ENCODE results near the gene ISOC2. TPM values are rescaled to one million over a fixed set of nuclear protein-coding genes. Genes with fewer than 3 reads are reported as not detected.

Gene ISOC2
- polyA plus RNA-seq, 3 donors: 28.1 to 47.0 (median 45.4) TPM

DNA sequence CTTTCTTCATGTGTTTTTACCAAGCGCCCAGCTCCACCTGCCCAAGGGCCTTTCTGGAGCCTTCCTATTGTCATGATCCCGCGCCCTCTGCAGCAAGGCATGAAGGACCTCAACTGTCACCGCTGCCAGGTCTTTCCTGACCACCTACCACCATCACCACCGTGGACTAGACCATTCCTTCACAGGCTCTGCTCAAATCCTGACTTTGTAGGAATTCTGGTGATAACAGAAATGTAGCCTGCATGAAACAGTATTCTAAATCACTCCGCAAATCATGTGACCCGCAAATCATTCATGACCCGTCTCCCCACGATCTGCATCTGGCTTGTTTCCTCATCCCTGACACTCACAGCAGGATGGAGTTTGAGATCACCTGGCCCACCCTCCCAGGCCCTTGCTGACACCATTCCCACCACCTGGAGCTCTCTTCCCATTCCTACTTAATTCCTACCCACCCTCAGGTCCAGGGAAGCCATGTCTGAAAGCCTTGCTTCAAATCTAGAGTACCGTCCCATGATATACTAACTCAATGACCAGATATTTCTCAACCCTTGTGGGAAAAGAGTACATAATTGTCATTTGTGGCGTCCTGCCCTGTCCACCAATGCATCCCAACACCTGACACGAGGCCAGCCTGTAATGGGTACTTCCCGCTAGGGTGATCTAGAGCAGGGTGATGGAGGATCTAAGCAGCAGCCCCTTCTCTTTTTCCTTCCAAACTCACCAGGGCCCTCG is 55.2 kb downstream of the ISOC2 start:
- DNase-seq (ENCODE audit: extremely low read depth in 1 of 11, low read depth in 9 of 11, low spot score in 4 of 11): no peak

DNA sequence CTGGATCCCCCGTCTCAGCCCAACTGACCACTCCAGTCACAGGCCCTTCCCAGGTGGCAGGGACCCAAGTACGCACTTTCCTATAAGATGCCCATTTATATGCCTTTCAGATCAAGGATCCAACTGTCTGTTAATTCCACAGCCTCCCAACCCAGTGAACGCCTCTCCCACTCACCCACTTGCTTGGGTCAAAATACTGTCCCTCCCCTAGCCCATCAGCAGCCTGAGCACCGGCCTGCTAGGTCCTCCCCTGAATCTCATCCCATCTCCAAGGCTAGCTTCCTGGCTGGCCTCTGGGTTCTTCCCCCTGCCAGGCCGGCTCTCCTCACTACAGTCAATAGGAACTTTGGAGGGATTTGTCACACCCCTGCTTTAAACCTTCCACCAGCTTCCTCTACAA is 55.8 kb downstream of the ISOC2 start:
- DNase-seq (ENCODE audit: extremely low read depth in 1 of 11, low read depth in 9 of 11, low spot score in 4 of 11): no peak

Other genes with a start within 250 kb of the ISOC2 start
- gene TMEM86B, start 232.9 kb downstream of the ISOC2 start, polyA plus RNA-seq (ENCODE audit: insufficient read length in 3 of 3): 1 to 10 TPM; 2.6 to 7.1 (median 4.2) TPM
- gene PPP6R1, start 202.6 kb downstream of the ISOC2 start, polyA plus RNA-seq (ENCODE audit: insufficient read length in 3 of 3): 10 to 100 TPM; 39.3 to 52.1 (median 48.9) TPM
- gene HSPBP1, start 181.5 kb downstream of the ISOC2 start, polyA plus RNA-seq (ENCODE audit: insufficient read length in 3 of 3): 10 to 100 TPM; 23.2 to 41.2 (median 39.2) TPM
- 10 to 100 TPM; 12.7 to 16.2 (median 14.6) TPM for gene BRSK1, start 177.6 kb downstream of the ISOC2 start, polyA plus RNA-seq (ENCODE audit: insufficient read length in 3 of 3)
- gene TMEM150B, start 136.3 kb downstream of the ISOC2 start, polyA plus RNA-seq (ENCODE audit: insufficient read length in 3 of 3): 1 to 10 TPM in 1 of 3 donors, under 1 TPM in 2; 0.72 to 2.1 (median 0.90) TPM
- gene KMT5C, start 121.8 kb downstream of the ISOC2 start, polyA plus RNA-seq (ENCODE audit: insufficient read length in 3 of 3): 10 to 100 TPM; 16.5 to 34.5 (median 23.4) TPM
- 1 to 10 TPM in 2 of 3 donors, under 1 TPM in 1; 0.82 to 1.9 (median 1.2) TPM for gene COX6B2, start 106.9 kb downstream of the ISOC2 start, polyA plus RNA-seq (ENCODE audit: insufficient read length in 3 of 3)
- gene GARIN5B, start 98.4 kb downstream of the ISOC2 start, polyA plus RNA-seq (ENCODE audit: insufficient read length in 3 of 3): under 1 TPM; 0.12 to 0.24 (median 0.13) TPM
- 1 to 10 TPM in 2 of 3 donors, under 1 TPM in 1; 0.84 to 2.8 (median 1.5) TPM for gene IL11, start 91.2 kb downstream of the ISOC2 start, polyA plus RNA-seq (ENCODE audit: insufficient read length in 3 of 3)
- 1 to 10 TPM in 1 of 3 donors, under 1 TPM in 1, not detected in 1; 0.17 to 1.1 TPM for gene TMEM190, start 84.8 kb downstream of the ISOC2 start, polyA plus RNA-seq (ENCODE audit: insufficient read length in 3 of 3)
- 1 to 10 TPM in 1 of 3 donors, under 1 TPM in 2; 0.58 to 1.3 (median 0.78) TPM for gene TMEM238, start 77.3 kb downstream of the ISOC2 start, polyA plus RNA-seq (ENCODE audit: insufficient read length in 3 of 3)
- gene RPL28, start 75.7 kb downstream of the ISOC2 start, polyA plus RNA-seq (ENCODE audit: insufficient read length in 3 of 3): 1,000 to 10,000 TPM in 2 of 3 donors, 100 to 1,000 TPM in 1; 762 to 1,286 (median 1,213) TPM
- 10 to 100 TPM; 39.8 to 70.7 (median 42.8) TPM for gene UBE2S, start 53.9 kb downstream of the ISOC2 start, polyA plus RNA-seq (ENCODE audit: insufficient read length in 3 of 3)
- gene SHISA7, start 18.3 kb downstream of the ISOC2 start, polyA plus RNA-seq (ENCODE audit: insufficient read length in 3 of 3): under 1 TPM; 0.09 to 0.30 (median 0.16) TPM
- gene C19orf85, start 3.1 kb upstream of the ISOC2 start, polyA plus RNA-seq (ENCODE audit: insufficient read length in 3 of 3): not detected
- gene ZNF628, start 15.0 kb upstream of the ISOC2 start, polyA plus RNA-seq (ENCODE audit: insufficient read length in 3 of 3): 1 to 10 TPM; 2.1 to 6.6 (median 4.8) TPM
- gene NAT14, start 23.5 kb upstream of the ISOC2 start, polyA plus RNA-seq (ENCODE audit: insufficient read length in 3 of 3): 10 to 100 TPM; 43.2 to 55.9 (median 52.6) TPM
- 1 to 10 TPM; 1.5 to 2.5 (median 1.6) TPM for gene SSC5D, start 26.8 kb upstream of the ISOC2 start, polyA plus RNA-seq (ENCODE audit: insufficient read length in 3 of 3)
- gene SBK2, start 75.5 kb upstream of the ISOC2 start, polyA plus RNA-seq (ENCODE audit: insufficient read length in 3 of 3): 1 to 10 TPM in 2 of 3 donors, under 1 TPM in 1; 0.97 to 1.8 (median 1.4) TPM
- gene SBK3, start 83.9 kb upstream of the ISOC2 start, polyA plus RNA-seq (ENCODE audit: insufficient read length in 3 of 3): under 1 TPM; 0.12 to 0.28 (median 0.22) TPM
- 10 to 100 TPM; 13.8 to 21.2 (median 19.5) TPM for gene ZNF579, start 119.2 kb upstream of the ISOC2 start, polyA plus RNA-seq (ENCODE audit: insufficient read length in 3 of 3)
- gene FIZ1, start 137.9 kb upstream of the ISOC2 start, polyA plus RNA-seq (ENCODE audit: insufficient read length in 3 of 3): 10 to 100 TPM; 20.1 to 24.5 (median 23.9) TPM
- 10 to 100 TPM in 2 of 3 donors, 1 to 10 TPM in 1; 6.5 to 11.1 (median 11.0) TPM for gene ZNF524, start 138.6 kb upstream of the ISOC2 start, polyA plus RNA-seq (ENCODE audit: insufficient read length in 3 of 3)
- 10 to 100 TPM in 2 of 3 donors, 1 to 10 TPM in 1; 5.9 to 11.8 (median 11.1) TPM for gene ZNF865, start 144.0 kb upstream of the ISOC2 start, polyA plus RNA-seq (ENCODE audit: insufficient read length in 3 of 3)
- 10 to 100 TPM in 2 of 3 donors, 1 to 10 TPM in 1; 8.7 to 13.6 (median 12.7) TPM for gene ZNF784, start 162.9 kb upstream of the ISOC2 start, polyA plus RNA-seq (ENCODE audit: insufficient read length in 3 of 3)
- 10 to 100 TPM; 35.1 to 61.9 (median 53.0) TPM for gene ZNF580, start 179.4 kb upstream of the ISOC2 start, polyA plus RNA-seq (ENCODE audit: insufficient read length in 3 of 3)
- 10 to 100 TPM; 22.5 to 30.9 (median 30.2) TPM for gene ZNF581, start 182.0 kb upstream of the ISOC2 start, polyA plus RNA-seq (ENCODE audit: insufficient read length in 3 of 3)
- gene CCDC106, start 186.6 kb upstream of the ISOC2 start, polyA plus RNA-seq (ENCODE audit: insufficient read length in 3 of 3): 10 to 100 TPM; 17.5 to 27.4 (median 25.3) TPM
- 100 to 1,000 TPM; 160 to 218 (median 199) TPM for gene U2AF2, start 193.4 kb upstream of the ISOC2 start, polyA plus RNA-seq (ENCODE audit: insufficient read length in 3 of 3)
- 100 to 1,000 TPM in 2 of 3 donors, 10 to 100 TPM in 1; 80.2 to 152 (median 135) TPM for gene EPN1, start 213.6 kb upstream of the ISOC2 start, polyA plus RNA-seq (ENCODE audit: insufficient read length in 3 of 3)

Measured in renal cortex interstitium (tissue), 11 donors.